ENCODE measurements around the gene SMIM45.

SMIM45 gene

GRCh38 chr22:41951898-41952474 is at the start of gene SMIM45:
SMIM45 (plus strand) TSS chr22:41952150.
- DNase-seq (ENCODE audit: low read depth in 4 of 4, low spot score in 3 of 4): no peak

GRCh38 chr22:41902932-41903421 is 49.0 kb upstream of the SMIM45 start:
- DNase-seq (ENCODE audit: low read depth in 4 of 4, low spot score in 3 of 4): no peak

GRCh38 chr22:41904450-41905410 is 47.2 kb upstream of the SMIM45 start:
- DNase-seq (ENCODE audit: low read depth in 4 of 4, low spot score in 3 of 4): no peak

GRCh38 chr22:41905411-41906202 is 46.3 kb upstream of the SMIM45 start:
- DNase-seq (ENCODE audit: low read depth in 4 of 4, low spot score in 3 of 4): no peak

GRCh38 chr22:41906822-41907221 is 45.1 kb upstream of the SMIM45 start:
- no peak for DNase-seq (ENCODE audit: low read depth in 4 of 4, low spot score in 3 of 4)

GRCh38 chr22:41907436-41908401 is 44.2 kb upstream of the SMIM45 start:
- DNase-seq (ENCODE audit: low read depth in 4 of 4, low spot score in 3 of 4): no peak

GRCh38 chr22:41908411-41909309 is 43.3 kb upstream of the SMIM45 start:
- DNase-seq (ENCODE audit: low read depth in 4 of 4, low spot score in 3 of 4): no peak

GRCh38 chr22:41909310-41910049 is 42.5 kb upstream of the SMIM45 start:
- no peak for DNase-seq (ENCODE audit: low read depth in 4 of 4, low spot score in 3 of 4)

GRCh38 chr22:41910050-41911000 is 41.6 kb upstream of the SMIM45 start:
- no peak for DNase-seq (ENCODE audit: low read depth in 4 of 4, low spot score in 3 of 4)

- no peak for DNase-seq (ENCODE audit: low read depth in 4 of 4, low spot score in 3 of 4)
Observed at GRCh38 chr22:41911001-41911611, 40.8 kb upstream of the SMIM45 start.

GRCh38 chr22:41912338-41913039 is 39.5 kb upstream of the SMIM45 start:
- DNase-seq (ENCODE audit: low read depth in 4 of 4, low spot score in 3 of 4): no peak

- no peak for DNase-seq (ENCODE audit: low read depth in 4 of 4, low spot score in 3 of 4)
Observed at GRCh38 chr22:41913040-41913719, 38.8 kb upstream of the SMIM45 start.

GRCh38 chr22:41913842-41914534 is 38.0 kb upstream of the SMIM45 start:
- no peak for DNase-seq (ENCODE audit: low read depth in 4 of 4, low spot score in 3 of 4)

- DNase-seq (ENCODE audit: low read depth in 4 of 4, low spot score in 3 of 4): no peak
Observed at GRCh38 chr22:41914611-41915034, 37.3 kb upstream of the SMIM45 start.

Data from right renal pelvis (tissue), 4 donors.